HG03175 (cell line): ENCODE results near the gene NPTX1.

Experiments used
- ATAC-seq: cut with Tn5 transposase; IDR thresholded peaks from one replicate; pipeline ENCODE4 v1.9.1; 2021; ENCODE audit warnings: mild to moderate bottlenecking, moderate library complexity; ENCODE audit not compliant: unreplicated experiment

The NPTX1 gene

DNA sequence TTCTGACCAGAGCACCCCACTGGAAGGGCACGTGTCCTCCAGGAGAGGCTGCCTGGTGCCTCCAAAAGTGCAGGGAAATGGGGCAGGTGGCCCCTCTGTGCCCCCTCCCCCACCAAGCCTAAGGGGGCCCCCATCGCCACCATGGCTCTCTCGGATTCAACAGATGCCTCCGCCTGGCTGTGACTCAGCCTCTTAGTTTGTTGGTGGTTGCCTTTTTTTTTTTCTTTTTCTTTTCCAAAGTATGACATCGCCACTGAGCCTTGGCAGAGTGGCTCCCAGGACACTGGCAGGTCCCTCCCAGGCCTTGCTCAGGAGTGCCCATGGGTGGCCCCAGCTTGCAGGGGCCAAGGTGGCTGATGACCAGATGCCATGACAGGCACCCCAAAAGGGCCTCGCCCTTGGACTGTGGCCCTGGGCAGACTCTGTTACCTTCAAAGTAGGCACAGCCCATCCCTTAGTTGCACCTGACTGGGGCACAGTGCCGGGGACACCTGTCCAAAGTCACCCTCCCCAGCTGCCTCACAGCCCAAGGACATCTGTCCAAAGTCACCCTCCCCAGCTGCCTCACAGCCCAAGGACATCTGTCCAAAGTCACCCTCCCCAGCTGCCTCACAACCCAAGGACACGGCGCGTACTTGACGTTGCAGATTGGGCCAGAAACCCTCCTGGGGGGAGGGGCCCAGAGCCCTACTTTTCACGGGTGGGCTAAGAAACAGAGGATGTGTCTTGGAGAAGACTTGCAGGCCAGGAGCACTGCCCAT lies 29.6 kb downstream of the NPTX1 start:
- ATAC-seq, result no peak

DNA sequence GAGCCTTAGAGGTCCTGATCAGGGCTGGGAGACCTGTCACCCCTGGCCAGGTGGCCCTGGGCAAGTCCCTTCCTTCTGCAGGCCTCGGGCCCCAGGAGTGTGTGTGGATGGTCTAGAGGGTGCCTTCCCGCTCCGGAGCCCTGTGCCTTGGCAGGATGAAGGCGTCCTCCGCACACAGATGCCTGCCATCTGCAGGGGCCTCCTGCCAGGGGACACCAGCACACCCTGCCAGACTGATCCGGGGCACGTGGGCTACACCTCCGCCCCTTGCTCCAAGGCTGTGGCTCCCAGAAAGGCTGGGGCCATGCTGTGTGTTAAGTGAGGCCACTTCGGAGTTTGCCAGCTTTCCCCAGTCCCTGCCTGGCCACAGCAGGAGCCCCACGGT lies 30.7 kb downstream of the NPTX1 start:
- ATAC-seq, result no peak

DNA sequence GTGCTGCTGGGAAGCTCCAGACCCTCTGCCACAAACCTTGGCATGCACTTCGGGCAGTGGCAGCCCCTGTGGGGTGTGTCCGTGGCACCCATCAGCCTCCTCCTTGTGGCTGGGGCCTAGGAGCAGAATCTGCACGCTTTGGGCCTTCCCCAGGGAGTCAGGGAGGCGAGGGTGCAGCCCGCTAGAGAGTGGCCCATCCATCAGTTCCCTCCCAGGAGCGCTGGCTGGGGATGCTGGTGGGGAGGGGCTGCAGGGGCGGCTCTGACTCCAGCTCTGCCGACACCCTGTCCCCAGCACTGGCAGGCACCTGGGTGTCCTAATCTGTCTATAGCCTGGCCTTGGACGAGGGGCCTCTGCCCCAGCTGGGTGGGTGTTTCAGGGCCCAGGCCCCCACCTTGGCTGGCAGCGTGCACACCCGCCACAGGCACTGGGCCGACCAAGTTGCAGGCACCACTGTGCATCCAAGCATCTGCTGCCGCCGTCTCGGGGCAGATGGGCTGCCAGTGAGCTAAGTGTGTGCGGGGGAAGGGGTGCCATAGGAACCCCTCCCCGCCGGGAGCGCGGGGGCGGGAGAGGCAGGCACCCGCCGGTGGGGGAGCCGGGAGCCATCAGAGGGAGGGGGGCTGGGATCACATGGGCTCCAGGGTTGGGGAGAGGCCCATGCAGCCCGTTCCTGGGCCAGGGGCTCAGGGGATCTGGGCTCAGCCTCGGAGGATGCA lies 31.2 kb downstream of the NPTX1 start:
- no peak for ATAC-seq

DNA sequence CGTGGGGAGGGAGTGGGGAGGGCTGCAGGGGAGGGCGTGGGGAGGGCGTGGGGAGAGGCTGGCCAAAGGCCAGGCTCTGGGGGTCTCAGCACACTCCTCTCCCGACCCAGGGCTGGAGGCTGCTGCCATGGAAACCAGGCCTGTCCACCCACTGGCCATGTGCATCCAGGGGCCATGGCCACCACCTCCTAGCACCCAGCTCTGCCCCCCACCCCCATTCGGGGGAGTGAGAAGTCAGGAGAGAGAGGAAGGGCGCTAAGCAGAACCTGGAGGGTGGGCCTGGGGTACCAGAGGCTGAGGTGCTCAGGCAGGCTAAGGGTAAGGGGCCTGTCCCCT lies 31.8 kb downstream of the NPTX1 start:
- ATAC-seq, result no peak

DNA sequence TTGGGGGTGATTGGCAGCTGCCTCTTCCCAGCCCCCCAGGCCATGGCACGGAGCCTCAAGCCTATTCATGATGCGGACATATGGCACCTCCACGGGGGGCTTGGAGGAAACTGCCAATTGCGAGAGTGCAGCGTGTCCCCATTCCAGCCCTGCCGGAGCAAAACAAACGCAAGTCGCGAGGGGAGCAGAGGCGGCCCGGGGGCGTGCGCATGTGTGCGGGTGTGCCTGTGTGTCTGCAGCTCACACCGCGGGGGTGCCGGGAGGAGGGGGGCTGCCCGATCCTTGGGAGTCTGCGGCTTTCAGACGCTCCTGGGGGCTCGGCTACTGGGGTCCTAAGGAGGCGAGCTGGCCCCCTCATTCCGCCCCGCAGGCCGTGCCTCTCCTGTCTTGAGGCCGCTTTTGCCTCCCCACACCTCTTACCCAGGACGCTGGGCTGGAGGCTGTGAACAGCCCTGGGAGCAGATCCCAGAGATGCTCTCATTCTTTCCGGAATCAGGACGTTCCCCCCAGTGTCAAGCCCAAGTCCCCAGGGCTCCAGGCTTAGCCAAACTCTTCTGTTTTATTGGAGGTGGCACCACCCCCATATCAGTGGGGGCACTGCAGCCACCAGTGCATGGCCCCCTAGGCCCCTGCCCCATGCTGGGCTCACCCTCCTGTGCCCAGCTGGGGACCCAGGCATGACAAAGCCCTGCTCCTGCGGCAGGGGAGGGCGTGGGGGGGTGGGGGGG lies 32.3 kb downstream of the NPTX1 start:
- no peak for ATAC-seq

DNA sequence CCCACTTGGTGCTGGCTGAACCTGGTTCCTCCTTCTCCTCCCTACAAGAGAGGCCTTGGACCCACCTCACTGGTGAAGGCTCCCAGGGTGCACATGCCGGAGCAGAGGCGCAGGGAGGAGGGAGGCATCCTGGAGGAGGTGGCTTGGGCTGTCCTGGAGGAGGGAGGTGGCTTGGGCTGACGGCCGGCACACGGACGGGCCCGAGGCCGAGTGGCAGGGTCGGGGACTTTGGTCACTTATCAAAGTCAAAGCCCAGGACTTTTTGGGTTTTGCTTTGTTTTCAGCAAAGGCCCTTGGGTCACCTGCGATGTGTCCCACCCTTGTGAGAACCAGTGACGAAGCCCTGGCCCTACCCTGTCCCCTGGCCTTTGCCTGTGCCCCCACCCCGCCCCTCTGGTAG lies 32.9 kb downstream of the NPTX1 start:
- ATAC-seq, result no peak

DNA sequence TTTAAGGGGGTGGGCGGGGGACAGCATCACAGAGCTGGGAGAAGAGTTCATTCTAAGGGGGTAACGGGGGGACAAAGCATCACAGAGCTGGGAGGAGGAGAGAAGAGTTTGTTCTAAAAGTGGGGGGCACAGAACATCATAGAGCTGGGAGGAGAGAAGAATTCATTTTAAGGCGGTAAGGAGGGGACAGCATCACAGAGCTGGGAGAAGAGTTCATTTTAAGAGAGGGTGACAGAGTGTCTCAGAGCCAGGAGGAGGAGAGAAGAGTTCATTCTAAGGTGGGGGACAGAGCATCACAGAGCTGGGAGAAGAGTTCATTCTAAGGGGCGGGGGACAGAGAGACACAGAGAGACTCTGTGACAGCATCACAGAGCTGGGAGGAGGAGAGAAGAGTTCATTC lies 33.6 kb downstream of the NPTX1 start:
- ATAC-seq, result no peak

DNA sequence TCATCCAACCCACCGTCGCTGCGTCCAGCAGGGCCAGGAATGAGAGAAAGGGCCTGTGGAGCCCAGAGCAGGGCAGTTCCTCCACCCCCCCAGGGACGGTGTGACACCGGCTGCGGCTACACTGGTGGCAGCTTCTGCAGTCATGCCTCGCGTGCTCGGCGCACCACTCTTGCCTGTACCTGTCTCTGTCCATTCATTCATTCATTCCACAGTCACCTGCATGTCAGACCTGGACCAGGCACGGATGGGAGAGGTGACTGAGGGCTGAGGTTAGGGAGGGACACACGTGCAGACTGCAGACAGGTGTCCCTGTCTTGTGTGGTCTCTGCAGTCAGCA lies 34.1 kb downstream of the NPTX1 start:
- ATAC-seq, result no peak

DNA sequence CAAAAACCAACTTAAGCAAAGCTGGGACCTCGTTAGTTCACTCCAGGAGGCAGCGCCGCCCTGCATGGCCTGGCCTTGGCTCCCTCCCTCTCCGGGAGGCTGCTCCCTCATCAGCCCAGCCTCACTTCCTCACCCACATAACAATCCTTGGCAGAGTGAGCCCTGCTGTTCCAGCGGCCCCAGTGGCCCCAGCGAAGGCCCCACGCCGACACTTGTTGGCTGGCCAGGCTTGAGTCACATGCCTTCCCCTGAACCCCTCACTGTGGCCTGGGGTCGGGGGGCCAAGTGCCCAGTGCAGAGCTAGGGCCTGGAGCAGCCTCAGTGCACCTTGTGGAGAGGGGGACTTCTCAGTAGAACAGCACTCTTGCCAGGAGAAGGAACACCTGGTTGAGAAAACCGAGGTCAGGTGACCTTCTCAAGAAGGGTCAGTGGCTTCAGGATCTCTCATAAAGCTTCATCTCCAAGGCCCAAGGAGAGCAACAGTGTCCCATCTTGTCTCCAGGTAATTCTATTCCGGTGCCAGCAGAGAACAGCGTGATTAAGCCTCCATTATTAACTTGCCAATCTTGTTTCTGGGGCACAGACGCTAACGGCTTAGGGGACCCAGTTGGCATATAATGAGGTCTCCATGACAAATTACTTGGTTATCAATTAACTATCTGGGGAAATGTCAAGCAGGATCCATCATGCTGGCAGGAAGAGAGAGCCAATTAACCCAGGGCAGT lies 34.6 kb downstream of the NPTX1 start:
- ATAC-seq, result no peak

DNA sequence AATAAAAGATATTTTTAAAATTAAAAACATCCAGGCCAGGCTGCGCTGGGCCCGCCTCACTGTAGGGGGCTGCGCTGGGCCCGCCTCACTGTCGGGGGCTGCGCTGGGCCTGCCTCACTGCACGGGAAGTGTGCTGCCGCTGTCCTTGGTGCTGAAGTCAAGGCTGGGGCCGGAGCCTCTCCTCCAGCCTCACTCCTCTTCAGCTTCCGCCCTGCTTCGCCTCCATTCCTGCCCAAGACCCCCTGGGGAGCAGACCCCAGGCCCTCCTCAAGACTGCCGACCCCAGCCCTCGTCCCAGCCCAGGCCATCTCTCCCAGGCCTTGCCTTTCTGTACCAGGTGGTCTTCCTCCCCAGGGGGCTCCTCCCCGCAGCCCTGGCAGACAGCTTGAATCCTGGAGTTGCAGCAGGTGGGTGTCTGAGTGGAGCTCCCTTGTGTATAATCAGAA lies 35.3 kb downstream of the NPTX1 start:
- ATAC-seq, result no peak

DNA sequence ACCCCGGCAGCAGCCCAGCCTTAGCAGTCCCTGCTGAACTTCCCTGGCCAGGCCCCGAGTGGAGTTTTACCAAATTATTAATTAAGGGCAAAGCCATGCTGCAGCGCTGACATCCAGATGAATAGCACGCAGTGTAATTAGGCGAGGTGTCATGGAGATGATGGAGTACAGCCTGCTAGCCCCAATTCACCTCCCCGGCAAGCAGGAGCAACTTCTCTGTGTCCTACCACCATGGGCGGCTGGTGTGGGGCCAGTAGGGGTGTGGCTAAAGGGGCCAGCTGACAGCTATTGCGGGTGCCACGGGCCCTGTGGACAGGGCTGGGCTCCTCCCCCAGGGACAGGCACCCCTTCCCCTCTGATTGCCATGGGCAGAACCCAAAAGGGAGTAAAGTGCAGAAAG lies 36.9 kb downstream of the NPTX1 start:
- no peak for ATAC-seq

DNA sequence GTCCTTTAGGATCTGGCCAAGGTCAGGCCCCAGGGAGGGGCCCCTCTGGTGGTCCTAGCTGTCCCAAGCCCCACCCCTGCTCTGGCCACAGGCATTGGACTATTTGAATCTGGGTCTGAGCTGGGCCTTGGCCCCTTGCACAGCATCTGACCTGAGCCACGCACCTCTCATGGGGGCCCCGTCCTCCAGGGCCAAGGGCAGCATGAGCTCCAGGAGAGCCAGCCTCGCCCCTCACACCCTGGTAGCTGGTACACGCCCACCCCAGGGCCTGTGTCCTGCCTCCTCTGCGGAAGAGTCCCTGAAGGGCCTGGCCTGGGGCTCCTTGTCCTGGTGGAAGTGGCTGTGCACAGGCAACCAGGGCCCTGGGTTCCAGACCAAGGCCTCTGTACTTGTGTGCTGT lies 37.6 kb downstream of the NPTX1 start:
- ATAC-seq, result no peak

DNA sequence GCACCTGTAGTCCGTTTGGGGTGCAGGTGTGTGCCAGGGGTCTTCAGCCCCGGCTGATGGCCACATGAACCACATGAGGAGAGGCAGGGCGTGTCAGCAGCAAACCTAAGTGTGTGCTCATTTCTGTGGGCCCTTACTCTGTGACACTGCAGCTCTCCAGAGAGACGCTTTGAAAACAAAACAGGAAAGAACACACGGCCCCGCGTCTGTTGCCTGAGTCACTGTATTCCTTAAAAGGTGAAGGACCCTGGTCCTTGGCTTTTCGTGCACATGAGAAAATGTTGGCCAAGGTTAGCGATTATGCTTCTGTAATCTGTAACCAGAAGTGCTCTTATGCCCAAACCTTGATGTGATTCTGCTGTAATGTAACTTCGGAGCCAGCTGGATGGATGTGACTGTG lies 38.9 kb downstream of the NPTX1 start:
- ATAC-seq, result no peak

DNA sequence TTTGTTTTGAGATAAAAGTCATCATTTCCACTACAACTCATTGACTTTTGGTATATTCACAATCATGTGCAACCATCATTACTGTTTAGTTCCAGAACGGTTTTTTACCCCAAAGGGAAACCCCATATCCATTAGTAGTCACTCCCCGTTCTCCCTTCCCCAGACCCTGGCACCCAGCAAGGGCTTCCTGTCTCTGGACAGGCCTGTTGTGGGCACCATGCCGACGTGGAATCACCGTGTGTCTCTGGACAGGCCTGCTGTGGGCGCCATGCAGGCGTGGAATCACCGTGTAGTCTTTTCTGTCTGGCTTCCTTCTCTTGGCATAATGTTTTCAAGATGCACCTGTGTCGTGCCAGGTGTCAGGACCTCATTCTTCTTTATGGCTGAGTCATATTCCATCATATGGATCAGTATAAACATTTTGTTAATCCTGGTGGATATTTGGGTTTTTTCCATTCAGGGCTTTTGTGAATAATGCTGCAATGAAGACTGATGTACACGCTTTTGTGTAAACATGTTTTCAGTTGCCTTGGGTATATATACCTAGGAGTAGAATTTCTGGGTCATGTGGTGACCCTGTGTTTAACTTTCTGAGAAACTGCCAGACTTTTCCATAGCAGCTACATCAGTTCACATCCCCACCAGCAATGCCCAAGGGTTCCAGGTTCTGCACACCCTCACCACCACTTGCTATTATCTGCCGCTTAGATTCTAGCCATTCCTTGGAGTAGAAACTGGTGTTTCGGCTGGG lies 42.3 kb downstream of the NPTX1 start:
- no peak for ATAC-seq

DNA sequence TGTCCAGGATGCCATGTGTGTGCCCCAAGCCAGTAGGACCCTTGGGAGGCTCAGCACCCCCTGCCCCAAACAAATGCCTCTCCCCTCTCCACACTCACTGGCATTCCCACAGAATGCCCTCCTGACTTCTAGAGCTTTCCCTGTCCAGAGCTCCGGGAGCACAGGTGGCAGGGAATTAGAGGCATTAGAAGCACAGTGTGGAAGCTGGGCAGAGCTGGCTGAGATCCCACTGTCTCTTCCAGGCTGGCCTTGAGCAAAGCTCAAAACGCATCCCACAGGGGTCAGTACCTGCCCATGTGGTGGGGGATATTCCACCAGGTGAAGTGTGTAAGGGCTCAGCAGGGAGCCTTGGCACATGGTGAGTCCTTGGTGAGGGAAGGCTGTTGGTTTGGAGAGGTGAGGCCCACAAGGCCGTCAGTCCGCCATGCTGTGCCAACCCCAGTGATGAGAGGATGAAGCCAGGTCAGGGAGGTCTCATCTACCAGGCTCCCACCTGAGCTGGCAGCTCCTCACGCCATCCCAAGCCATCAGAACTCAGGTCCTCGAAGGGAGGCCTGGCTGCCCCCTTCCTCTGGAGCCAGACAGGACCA lies 43.4 kb downstream of the NPTX1 start:
- no peak for ATAC-seq

DNA sequence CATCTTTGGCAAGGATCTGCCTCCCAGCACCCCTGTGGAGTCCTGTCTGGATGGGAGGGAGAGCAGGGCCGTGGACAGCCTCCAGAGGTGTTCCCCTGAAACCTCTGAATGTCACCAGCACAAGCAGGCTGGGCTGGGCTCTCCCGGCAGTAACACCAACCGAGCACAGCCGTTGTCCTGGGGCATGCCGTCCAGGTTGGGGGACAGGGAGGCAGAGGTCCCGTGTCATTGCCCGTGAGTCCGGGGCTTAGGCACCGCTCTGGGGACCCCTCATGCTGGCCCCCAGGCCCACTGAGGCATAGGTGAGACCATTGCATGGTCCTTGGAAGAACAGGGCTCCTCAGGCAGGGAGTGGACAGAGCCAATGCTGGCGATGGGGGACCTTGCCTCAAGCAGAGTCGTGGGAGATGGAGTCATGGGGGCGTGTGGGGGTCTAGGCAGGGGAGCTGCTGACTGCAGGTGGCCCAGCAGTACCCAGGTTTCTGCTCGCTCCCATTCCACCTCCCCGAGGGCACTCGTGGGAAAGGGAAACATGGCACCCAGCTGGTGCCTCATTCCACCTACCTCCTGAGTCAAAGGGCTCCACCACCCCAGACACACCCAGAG lies 44.0 kb downstream of the NPTX1 start:
- ATAC-seq, result no peak

DNA sequence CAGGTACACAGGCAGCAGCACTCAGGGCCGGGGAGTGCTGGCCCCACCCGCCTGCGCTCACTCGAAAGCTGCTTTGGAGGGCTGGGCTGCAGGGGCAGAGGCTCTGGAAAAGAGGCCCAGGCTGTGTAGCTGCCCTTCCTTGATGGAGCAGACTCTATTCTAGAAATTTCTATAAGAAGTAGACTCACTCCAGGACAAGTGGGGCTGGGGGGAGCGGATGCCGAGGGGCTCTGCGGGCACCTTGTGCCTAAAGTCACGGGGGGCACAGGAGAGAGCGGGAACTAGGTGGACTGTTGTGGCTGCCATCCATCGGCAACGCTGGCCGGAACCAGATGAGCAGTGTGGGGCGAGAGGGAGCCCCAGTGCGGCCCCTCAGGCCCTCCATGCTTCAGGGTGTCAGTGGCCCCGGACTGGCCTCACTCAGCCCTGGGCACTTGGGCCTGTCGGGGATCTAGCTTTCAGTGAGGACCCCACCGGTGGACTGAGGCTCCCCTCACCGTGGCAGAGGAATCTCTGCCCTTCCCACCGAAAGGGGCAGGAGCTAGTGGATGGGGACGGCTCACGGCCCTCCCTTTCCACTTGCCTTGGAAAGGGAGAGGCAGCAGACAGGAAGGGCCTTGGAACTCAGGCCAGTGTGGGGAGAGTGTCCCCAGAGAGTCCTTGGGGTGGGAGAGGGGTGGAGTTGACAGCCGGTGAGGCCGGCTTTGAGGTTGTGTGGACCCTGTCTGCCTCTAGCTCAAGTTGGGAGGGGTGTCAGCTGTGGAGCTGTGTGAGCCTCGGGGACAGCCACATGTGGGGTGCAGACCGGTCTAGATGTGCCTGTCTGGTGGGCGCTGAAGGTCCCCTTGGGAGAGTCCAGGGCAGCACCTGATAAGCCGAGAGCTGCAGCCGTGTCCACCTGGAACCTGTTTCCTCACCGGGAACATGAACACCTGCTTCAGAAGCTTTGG lies 44.9 kb downstream of the NPTX1 start:
- no peak for ATAC-seq

DNA sequence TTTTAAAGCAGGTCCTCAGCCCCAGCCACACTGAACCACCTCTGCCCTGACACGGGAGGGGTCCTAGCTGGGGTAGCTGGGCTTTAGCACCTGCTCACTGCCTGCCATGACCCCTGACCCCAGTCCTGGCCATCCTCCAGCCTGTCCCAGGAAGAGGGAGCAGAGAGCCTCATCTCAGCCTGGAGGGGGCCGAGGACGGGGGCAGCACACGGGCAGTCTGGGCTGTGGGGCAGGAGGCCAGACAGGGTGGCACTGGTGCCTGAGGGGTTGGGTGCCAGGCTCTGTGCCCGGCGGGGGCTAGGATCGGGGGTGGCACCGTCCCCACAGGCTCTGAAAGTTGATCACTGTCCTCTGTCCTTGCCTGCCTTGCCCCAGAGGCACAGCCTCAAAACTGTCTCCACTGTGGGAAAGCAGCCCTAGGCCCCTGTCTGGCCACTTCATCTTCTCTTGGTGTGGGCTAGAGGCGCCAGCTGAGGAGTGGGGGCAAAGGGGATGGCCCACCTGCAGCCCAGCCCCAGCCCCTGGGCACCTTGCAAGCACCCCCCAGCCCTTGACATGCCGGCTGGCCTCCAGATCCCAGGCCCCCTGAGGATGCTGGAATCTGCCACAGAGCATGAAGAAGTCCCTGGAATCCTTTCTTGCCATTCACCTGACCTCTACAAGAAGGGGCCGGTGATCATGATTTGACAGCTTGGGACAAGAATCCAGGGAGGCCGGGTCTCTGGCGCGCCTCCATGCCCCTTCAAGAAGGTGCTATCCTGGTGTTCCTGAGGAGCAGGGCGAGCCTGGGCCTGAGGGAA lies 45.8 kb downstream of the NPTX1 start:
- ATAC-seq, result no peak
